ENCODE measurements around the gene WSB1.
A peak's percentile ranks its signal among the peaks of the same experiment; 100 is the strongest.

The WSB1 gene

DNA sequence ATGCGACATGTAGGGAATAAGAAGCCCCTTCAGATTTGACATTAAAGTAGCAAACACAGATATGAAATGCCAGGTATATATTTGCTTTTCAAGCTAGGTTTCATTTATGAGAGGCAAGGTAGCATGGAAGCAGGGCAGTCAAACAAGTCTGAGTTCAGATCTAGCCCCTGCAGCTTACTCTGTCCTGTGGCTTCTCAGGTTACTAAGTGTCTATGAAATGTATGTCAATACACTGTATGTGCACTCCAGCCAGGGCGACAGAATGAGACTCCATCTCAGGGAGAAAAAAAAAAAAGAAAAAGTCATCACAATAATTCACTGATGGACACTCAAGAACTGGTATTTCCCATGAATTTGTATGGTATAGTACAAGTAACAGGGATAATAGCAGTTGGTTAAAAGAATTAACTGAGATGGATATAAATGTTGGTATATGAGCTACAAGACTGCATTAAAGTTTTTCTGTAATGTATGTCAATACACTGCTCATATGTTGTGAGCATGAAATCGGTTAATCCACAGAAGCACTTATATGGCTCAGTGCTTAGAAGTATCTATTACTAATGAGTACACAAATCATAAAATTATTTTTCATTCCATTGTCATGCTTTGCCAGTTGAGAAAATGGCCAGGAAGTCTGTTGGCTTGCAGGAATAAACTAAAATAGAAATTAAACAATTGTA lies 2.9 kb upstream of the WSB1 start:
- Histone ChIP-seq H3K4me1 (ENCODE audit: control insufficient read depth in 1 of 2, insufficient read depth in 2 of 2, low read length in 2 of 2) (peaks cover 7% of the 10 kb centered on the region in 2 donors), H3K9ac (ENCODE audit: low read depth in 1 of 2, low read length in 2 of 2) (no peak overlapping the region), H3K27me3 (ENCODE audit: control insufficient read depth in 1 of 2, insufficient read depth in 2 of 2, low read length in 2 of 2) (no peaks in the 10 kb centered on the region), H3K4me3 (ENCODE audit: low read depth in 1 of 2, low read length in 2 of 2) (no peak overlapping the region), H3K9me3 (ENCODE audit: control insufficient read depth in 1 of 2, low read length in 2 of 2) (no peaks in the 10 kb centered on the region), H3K27ac (ENCODE audit: low read depth, low read length) (no peak overlapping the region), H3K36me3 (ENCODE audit: control insufficient read depth in 1 of 2, insufficient read depth in 2 of 2, low read length in 2 of 2) (no peaks in the 10 kb centered on the region)

DNA sequence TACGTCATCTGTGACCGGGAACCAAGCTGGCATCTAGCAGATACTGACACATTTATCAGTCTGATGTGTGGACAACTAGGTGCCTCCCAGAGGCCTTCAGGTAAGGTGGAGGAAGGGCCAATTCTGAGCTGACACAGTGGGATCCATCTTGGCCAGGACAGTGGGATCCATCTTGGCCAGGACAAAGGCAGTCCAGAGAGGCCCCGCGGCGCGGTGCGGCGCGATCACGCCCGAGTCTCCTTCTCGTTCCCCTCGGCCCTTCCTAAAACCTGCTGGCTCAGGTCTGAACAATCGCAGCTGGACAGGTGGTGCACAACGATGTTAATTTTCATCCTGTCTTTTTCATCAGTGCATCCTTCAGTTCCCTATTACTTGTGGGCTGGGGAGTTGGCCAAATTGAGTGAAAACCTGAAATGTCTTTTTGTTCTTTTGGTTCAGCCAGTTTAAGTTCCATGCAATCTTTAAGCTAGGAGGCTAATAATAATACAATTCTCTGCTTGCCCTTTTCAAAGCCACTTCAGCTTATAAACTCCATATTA lies 486 bp upstream of the WSB1 start:
- H3K4me3 ChIP-seq (ENCODE audit: low read depth in 1 of 2, low read length in 2 of 2), result peak overlapping the region; percentile 90 to 96
- H3K27ac ChIP-seq (ENCODE audit: low read depth, low read length), result peak overlapping the region; percentile 100
- H3K4me1 ChIP-seq (ENCODE audit: control insufficient read depth in 1 of 2, insufficient read depth in 2 of 2, low read length in 2 of 2), result peaks cover 19 to 20% of the 10 kb centered on the region in 2 donors
- no peaks in the 10 kb centered on the region for H3K27me3 ChIP-seq (ENCODE audit: control insufficient read depth in 1 of 2, insufficient read depth in 2 of 2, low read length in 2 of 2)
- peak overlapping the region; percentile 100 for H3K9ac ChIP-seq (ENCODE audit: low read depth in 1 of 2, low read length in 2 of 2)
- no peaks in the 10 kb centered on the region for H3K9me3 ChIP-seq (ENCODE audit: control insufficient read depth in 1 of 2, low read length in 2 of 2)
- H3K36me3 ChIP-seq (ENCODE audit: control insufficient read depth in 1 of 2, insufficient read depth in 2 of 2, low read length in 2 of 2), result no peaks in the 10 kb centered on the region

DNA sequence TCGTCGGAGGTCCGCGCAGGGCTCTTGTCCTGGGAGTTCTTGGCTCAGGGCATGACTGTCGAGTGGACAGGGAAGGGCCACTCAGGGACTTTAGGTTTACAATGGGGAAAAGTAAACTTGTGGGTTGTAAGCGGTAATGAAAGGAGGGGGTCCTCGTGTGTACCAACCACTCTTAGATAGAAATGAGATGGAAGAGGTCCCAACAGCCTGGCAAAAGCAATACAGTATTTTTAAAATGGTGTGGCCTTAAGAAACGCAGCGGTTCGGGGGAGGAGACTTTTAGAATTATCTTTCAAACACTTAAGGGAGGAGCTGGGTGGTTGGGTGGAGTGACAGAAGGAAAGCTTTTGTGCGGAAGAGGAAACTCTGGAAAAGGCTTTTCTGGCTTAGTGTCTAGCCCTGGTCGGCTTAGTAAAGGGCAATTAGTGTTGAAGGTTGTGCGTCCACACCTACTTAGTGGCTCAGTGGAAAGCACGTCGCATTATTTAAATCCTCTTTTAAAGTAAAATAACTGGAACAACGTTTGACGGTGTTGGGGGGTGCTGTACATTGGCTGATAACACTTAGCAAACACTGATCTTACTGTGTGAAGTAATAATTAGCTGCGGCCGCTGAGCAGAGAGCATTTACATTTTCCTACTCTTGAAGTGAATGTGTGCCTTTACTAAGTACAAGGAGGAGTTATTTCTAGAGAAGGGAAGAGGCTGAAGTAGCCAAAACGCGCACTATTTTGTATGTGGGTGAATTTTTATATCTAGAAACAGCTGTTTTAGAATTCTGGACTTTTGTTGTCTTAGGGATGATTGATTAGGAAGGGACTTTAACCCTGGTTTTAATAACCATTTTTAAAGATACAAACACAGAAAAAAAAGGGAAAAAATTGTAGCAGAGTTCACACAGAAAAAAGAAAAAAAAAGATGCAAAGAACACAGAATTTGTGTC lies 1.0 kb downstream of the WSB1 start:
- H3K27me3 ChIP-seq (ENCODE audit: control insufficient read depth in 1 of 2, insufficient read depth in 2 of 2, low read length in 2 of 2), result no peaks in the 10 kb centered on the region

DNA sequence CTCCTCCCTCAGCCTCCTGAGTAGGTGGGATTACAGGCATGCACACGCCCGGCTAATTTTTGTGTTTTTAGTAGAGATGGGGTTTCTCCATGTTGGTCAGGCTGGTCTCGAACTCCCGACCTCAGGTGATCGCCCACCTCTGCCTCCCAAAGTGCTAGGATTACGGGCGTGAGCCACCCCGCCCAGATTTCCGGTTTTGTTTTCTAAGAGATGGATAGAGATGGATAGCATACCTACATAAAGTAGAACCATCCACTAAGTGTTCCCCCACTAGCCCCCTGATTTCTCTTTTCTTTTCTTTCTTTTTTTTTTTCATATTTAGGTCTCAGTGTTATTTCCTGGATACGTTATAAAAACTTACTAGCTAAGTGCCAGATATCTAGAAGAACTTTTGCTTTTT lies 2.0 kb downstream of the WSB1 start:
- Histone ChIP-seq H3K36me3 (ENCODE audit: control insufficient read depth in 1 of 2, insufficient read depth in 2 of 2, low read length in 2 of 2) (no peaks in the 10 kb centered on the region), H3K4me3 (ENCODE audit: low read depth in 1 of 2, low read length in 2 of 2) (peak overlapping the region; percentile 90 to 96), H3K9me3 (ENCODE audit: control insufficient read depth in 1 of 2, low read length in 2 of 2) (no peaks in the 10 kb centered on the region), H3K27me3 (ENCODE audit: control insufficient read depth in 1 of 2, insufficient read depth in 2 of 2, low read length in 2 of 2) (no peaks in the 10 kb centered on the region), H3K27ac (ENCODE audit: low read depth, low read length) (peak overlapping the region; percentile 100), H3K4me1 (ENCODE audit: control insufficient read depth in 1 of 2, insufficient read depth in 2 of 2, low read length in 2 of 2) (peaks cover 23 to 32% of the 10 kb centered on the region in 2 donors), H3K9ac (ENCODE audit: low read depth in 1 of 2, low read length in 2 of 2) (peak overlapping the region in 1 of 2 donors; percentile 100)

More for the DNA sequence above, 1.0 kb downstream of the WSB1 start:
- Histone ChIP-seq H3K9me3 (ENCODE audit: control insufficient read depth in 1 of 2, low read length in 2 of 2) (no peaks in the 10 kb centered on the region), H3K36me3 (ENCODE audit: control insufficient read depth in 1 of 2, insufficient read depth in 2 of 2, low read length in 2 of 2) (no peaks in the 10 kb centered on the region), H3K4me1 (ENCODE audit: control insufficient read depth in 1 of 2, insufficient read depth in 2 of 2, low read length in 2 of 2) (peaks cover 19 to 32% of the 10 kb centered on the region in 2 donors), H3K27ac (ENCODE audit: low read depth, low read length) (peak overlapping the region; percentile 100), H3K9ac (ENCODE audit: low read depth in 1 of 2, low read length in 2 of 2) (peak overlapping the region; percentile 100), H3K4me3 (ENCODE audit: low read depth in 1 of 2, low read length in 2 of 2) (peak overlapping the region; percentile 90 to 96)

DNA sequence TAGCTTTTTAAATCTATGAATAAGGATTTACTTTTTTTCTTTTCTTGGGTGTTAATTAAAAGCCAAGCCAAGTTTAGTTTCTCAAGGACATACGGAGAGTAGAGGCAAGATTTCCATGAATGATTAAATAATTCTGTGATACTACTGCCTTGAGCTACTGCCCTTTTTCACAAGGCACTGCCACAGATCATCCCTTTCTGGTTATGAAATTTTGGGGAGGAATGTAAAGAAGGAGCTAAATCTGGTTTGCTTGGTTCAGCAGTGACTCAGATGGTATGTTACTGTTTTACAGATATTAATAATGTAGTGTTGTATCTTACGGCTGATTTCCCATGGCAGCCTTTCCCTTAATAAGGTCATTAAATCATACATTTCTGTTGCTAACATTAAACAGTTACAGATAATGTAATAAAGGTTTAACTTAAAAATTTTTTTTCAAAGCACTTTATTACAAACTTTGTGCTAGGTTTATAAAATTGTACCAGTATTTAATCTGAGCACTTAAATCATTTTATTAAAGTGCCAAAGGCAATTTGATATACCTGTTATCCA lies 2.6 kb downstream of the WSB1 start:
- no peaks in the 10 kb centered on the region for H3K36me3 ChIP-seq (ENCODE audit: control insufficient read depth in 1 of 2, insufficient read depth in 2 of 2, low read length in 2 of 2)
- H3K4me1 ChIP-seq (ENCODE audit: control insufficient read depth in 1 of 2, insufficient read depth in 2 of 2, low read length in 2 of 2), result peaks cover 23 to 35% of the 10 kb centered on the region in 2 donors
- peak overlapping the region; percentile 44 for H3K27ac ChIP-seq (ENCODE audit: low read depth, low read length)
- H3K27me3 ChIP-seq (ENCODE audit: control insufficient read depth in 1 of 2, insufficient read depth in 2 of 2, low read length in 2 of 2), result no peaks in the 10 kb centered on the region
- H3K9ac ChIP-seq (ENCODE audit: low read depth in 1 of 2, low read length in 2 of 2), result peak overlapping the region; percentile 47 to 100
- peak overlapping the region; percentile 90 to 96 for H3K4me3 ChIP-seq (ENCODE audit: low read depth in 1 of 2, low read length in 2 of 2)
- H3K9me3 ChIP-seq (ENCODE audit: control insufficient read depth in 1 of 2, low read length in 2 of 2), result no peaks in the 10 kb centered on the region

DNA sequence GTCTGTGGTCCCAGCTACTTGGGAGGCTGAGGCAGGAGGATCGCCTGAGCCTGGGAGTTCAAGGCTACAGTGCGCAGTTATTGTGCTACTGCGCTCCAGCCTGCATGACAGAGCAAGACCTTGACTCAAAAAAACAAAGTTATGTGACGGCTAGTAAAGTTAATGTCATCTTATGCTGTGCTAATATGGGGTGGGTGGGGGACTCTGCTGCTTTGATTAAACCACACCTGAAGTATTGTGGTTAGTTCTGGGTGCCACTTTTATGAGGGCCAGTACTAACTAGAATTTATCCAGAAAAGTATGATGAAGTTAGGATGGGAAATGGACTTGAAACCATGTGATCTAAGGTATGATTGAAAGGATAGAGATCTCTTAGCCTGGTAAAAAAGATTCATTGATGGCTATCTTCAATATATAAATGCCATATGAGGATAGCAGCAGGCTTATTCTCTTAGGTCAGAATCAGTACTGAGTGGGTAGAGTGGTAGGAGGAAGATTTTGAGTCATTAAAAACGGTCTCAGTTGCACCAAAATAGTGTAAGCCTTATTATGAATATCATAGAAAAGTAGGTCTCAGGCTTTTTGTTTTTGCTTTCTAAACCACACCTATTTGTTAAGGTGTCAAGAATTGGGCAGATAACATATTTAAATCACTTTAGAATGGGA lies 5.6 kb downstream of the WSB1 start:
- Histone ChIP-seq H3K4me3 (ENCODE audit: low read depth in 1 of 2, low read length in 2 of 2) (no peak overlapping the region), H3K9ac (ENCODE audit: low read depth in 1 of 2, low read length in 2 of 2) (no peak overlapping the region), H3K4me1 (ENCODE audit: control insufficient read depth in 1 of 2, insufficient read depth in 2 of 2, low read length in 2 of 2) (peaks cover 17 to 31% of the 10 kb centered on the region in 2 donors), H3K36me3 (ENCODE audit: control insufficient read depth in 1 of 2, insufficient read depth in 2 of 2, low read length in 2 of 2) (peaks cover under 1 to 4% of the 10 kb centered on the region in 2 donors), H3K27me3 (ENCODE audit: control insufficient read depth in 1 of 2, insufficient read depth in 2 of 2, low read length in 2 of 2) (no peaks in the 10 kb centered on the region), H3K9me3 (ENCODE audit: control insufficient read depth in 1 of 2, low read length in 2 of 2) (no peaks in the 10 kb centered on the region), H3K27ac (ENCODE audit: low read depth, low read length) (no peak overlapping the region)

DNA sequence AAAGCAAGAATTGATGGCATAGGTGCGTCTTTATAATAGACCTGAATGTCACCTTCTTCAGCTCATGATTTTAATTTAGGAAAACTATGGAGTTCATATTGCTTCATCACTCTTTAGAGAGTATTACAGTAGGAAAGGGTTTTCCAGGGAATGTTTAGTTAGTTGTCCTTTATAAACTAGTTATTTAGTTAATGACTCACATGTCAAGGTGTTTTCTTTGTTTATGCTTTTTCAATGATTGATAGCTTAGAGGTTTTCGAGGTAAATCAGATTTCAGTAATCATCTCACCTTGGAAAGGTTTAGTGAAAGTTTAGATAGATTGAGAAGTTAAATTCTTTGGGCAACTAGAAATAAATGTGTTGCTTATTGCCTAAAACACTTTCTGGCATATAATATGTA lies 9.8 kb downstream of the WSB1 start:
- no peak overlapping the region for H3K9ac ChIP-seq (ENCODE audit: low read depth in 1 of 2, low read length in 2 of 2)
- no peaks in the 10 kb centered on the region for H3K27me3 ChIP-seq (ENCODE audit: control insufficient read depth in 1 of 2, insufficient read depth in 2 of 2, low read length in 2 of 2)
- H3K9me3 ChIP-seq (ENCODE audit: control insufficient read depth in 1 of 2, low read length in 2 of 2), result no peaks in the 10 kb centered on the region
- peaks cover 4 to 19% of the 10 kb centered on the region in 2 donors for H3K4me1 ChIP-seq (ENCODE audit: control insufficient read depth in 1 of 2, insufficient read depth in 2 of 2, low read length in 2 of 2)
- no peak overlapping the region for H3K27ac ChIP-seq (ENCODE audit: low read depth, low read length)
- peaks cover 17 to 39% of the 10 kb centered on the region in 2 donors for H3K36me3 ChIP-seq (ENCODE audit: control insufficient read depth in 1 of 2, insufficient read depth in 2 of 2, low read length in 2 of 2)
- no peak overlapping the region for H3K4me3 ChIP-seq (ENCODE audit: low read depth in 1 of 2, low read length in 2 of 2)

DNA sequence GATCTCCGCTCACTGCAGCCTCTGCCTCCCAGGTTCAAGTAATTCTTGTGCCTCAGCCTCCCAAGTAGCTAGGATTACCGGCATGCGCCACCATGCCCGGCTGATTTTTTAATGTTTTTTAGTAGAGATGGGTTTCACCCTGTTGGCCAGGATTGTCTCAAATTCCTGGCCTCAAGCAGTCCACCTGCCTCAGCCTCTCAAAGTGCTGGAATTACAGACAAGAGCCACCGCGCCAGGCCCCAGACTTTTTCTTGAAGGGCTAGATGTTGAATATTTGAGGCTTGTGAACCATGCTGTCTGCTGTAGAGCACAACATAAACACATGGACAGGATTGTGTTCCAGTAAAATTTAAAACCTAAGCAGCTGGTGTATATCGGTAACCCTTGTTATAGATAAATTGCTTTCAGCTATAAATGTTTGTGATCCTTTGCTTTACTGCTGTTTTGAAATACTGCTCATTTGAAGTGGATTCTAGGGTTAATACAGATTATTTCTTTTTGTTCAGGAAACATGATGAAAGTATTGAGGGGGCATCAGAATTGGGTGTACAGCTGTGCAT lies 12.4 kb downstream of the WSB1 start:
- Histone ChIP-seq H3K4me3 (ENCODE audit: low read depth in 1 of 2, low read length in 2 of 2) (no peak overlapping the region), H3K36me3 (ENCODE audit: control insufficient read depth in 1 of 2, insufficient read depth in 2 of 2, low read length in 2 of 2) (peaks cover 24 to 62% of the 10 kb centered on the region in 2 donors), H3K27ac (ENCODE audit: low read depth, low read length) (no peak overlapping the region), H3K9ac (ENCODE audit: low read depth in 1 of 2, low read length in 2 of 2) (no peak overlapping the region), H3K9me3 (ENCODE audit: control insufficient read depth in 1 of 2, low read length in 2 of 2) (no peaks in the 10 kb centered on the region), H3K4me1 (ENCODE audit: control insufficient read depth in 1 of 2, insufficient read depth in 2 of 2, low read length in 2 of 2) (peaks cover 0 to 5% of the 10 kb centered on the region in 2 donors), H3K27me3 (ENCODE audit: control insufficient read depth in 1 of 2, insufficient read depth in 2 of 2, low read length in 2 of 2) (no peaks in the 10 kb centered on the region)

DNA sequence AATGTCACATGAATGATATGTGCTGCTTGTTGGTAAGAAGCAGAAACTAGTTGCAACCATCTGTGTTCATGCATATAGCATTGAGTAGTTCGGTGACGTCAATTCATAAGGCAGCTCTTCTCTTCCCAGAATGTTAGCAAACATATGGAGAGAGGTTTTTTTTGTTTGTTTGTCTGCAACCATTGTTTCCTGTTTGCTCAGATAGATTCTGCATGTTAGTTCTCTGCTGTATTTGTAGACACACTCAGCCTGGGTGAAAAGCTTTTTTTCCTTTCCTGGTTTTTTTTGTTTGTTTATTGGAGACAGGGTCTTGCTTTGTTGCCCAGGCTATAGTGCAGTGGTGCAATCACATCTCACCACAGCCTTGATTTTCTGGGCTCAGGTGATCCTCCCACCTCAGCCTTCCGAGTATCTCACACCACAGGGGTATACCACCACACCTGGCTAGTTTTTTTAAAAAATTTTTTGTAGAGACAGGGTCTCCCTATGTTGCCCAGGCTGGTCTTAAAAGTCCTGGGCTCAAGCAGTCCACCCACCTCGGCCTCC lies 16.7 kb downstream of the WSB1 start:
- Histone ChIP-seq H3K27me3 (ENCODE audit: control insufficient read depth in 1 of 2, insufficient read depth in 2 of 2, low read length in 2 of 2) (no peaks in the 10 kb centered on the region), H3K27ac (ENCODE audit: low read depth, low read length) (no peak overlapping the region), H3K36me3 (ENCODE audit: control insufficient read depth in 1 of 2, insufficient read depth in 2 of 2, low read length in 2 of 2) (peaks cover 26 to 84% of the 10 kb centered on the region in 2 donors), H3K4me1 (ENCODE audit: control insufficient read depth in 1 of 2, insufficient read depth in 2 of 2, low read length in 2 of 2) (peaks cover under 1 to 9% of the 10 kb centered on the region in 2 donors), H3K9ac (ENCODE audit: low read depth in 1 of 2, low read length in 2 of 2) (no peak overlapping the region), H3K4me3 (ENCODE audit: low read depth in 1 of 2, low read length in 2 of 2) (no peak overlapping the region), H3K9me3 (ENCODE audit: control insufficient read depth in 1 of 2, low read length in 2 of 2) (no peaks in the 10 kb centered on the region)
